B cell (primary cell): ENCODE results near the gene KLHL18. TPM values are rescaled to one million over a fixed set of nuclear protein-coding genes. Genes with fewer than 3 reads are reported as not detected.

Experiments used
- ATAC-seq: fragments of 200-7000 bp; cut with Tn5 transposase; one replicate; pipeline ENCODE4 v1.10.0; 2021; ENCODE audit warnings: low read depth, mild to moderate bottlenecking, moderate number of reproducible peaks, moderate library complexity
- CTCF ChIA-PET: fragments of 350-600 bp; sonication (Branson Sonifier 250); formaldehyde crosslinking; loops from one replicate; lab custom pipeline; 2021; ENCODE audit warnings: antibody characterized with exemption, inconsistent platforms; lab: Charles Lee
- POLR2A ChIA-PET: fragments of 350-600 bp; sonication (Branson Sonifier 250); formaldehyde crosslinking; loops from one replicate; lab custom pipeline; 2021; ENCODE audit warnings: antibody characterized with exemption; lab: Charles Lee
- DNase-seq: peaks from one replicate; pipeline ENCODE4 v3.0.0; 2013
- H2AFZ ChIP-seq: 2 replicates; pipeline ENCODE4 v1.6.1; 2012; ENCODE audit warnings: mild to moderate bottlenecking, low read depth, low read length; ENCODE audit not compliant: insufficient read depth, poor library complexity, severe bottlenecking
- H3K27ac ChIP-seq, 2 donors: 1 replicate in 1 of 2; 2 replicates in 1 of 2; pipeline ENCODE4 v1.5.1; 2012 to 2013; ENCODE audit warnings: low read length in 2 of 2, mild to moderate bottlenecking in 2 of 2, moderate library complexity in 1 of 2
- H3K27me3 ChIP-seq, 4 experiments: fragments of 200-600 bp in 1 of 4; sonication (generic) in 1 of 4; replicated peaks in 1 of 4; 1 replicate in 2 of 4; 2 replicates in 2 of 4; pipeline versions ENCODE4 v1.6.1 to v1.7.0; 2013 to 2016; ENCODE audit warnings: low read length in 3 of 4, mild to moderate bottlenecking in 2 of 4, mixed read lengths in 1 of 4, moderate library complexity in 1 of 4; ENCODE audit not compliant: insufficient read depth in 4 of 4, control insufficient read depth in 3 of 4; ENCODE audit errors: control extremely low read depth in 1 of 4
- H3K36me3 ChIP-seq, 2 experiments: replicated peaks in 1 of 2; 1 replicate in 1 of 2; 2 replicates in 1 of 2; pipeline versions ENCODE4 v1.6.1 to v1.7.1; 2013; ENCODE audit warnings: low read length in 1 of 2; ENCODE audit not compliant: insufficient read depth in 2 of 2, control insufficient read depth in 1 of 2; ENCODE audit errors: control extremely low read depth in 1 of 2, extremely low read depth in 1 of 2
- H3K4me1 ChIP-seq, 2 donors: fragments of 200-600 bp in 1 of 2; sonication (generic) in 1 of 2; 1 replicate in 1 of 2; 2 replicates in 1 of 2; pipeline versions ENCODE4 v1.5.1 to v1.6.1; 2013 to 2017; ENCODE audit warnings: low read length in 2 of 2; ENCODE audit not compliant: control insufficient read depth in 2 of 2, insufficient read depth in 2 of 2
- H3K4me2 ChIP-seq: replicated peaks from 2 replicates; pipeline ENCODE3; 2012; ENCODE audit warnings: mild to moderate bottlenecking, low read depth, low read length; ENCODE audit not compliant: poor library complexity, severe bottlenecking
- H3K4me3 ChIP-seq, 5 experiments: fragments of 200-600 bp in 1 of 5; sonication (generic) in 1 of 5; 1 replicate in 3 of 5; 2 replicates in 2 of 5; pipeline versions ENCODE4 v1.5.1 to v1.7.0; 2011 to 2016; ENCODE audit warnings: low read length in 4 of 5, mild to moderate bottlenecking in 4 of 5, low read depth in 2 of 5, control low read depth in 1 of 5, moderate library complexity in 1 of 5; ENCODE audit not compliant: insufficient read depth in 1 of 5; ENCODE audit errors: control extremely low read depth in 1 of 5, extremely low read depth in 1 of 5
- H3K79me2 ChIP-seq: fragments of 200-600 bp; sonication (generic); one replicate; pipeline ENCODE4 v1.6.0; 2016; ENCODE audit warnings: low read length; ENCODE audit not compliant: control insufficient read depth, insufficient read depth
- H3K9ac ChIP-seq: fragments of 200-600 bp; sonication (generic); 2 replicates; pipeline ENCODE4 v1.6.1; 2017; ENCODE audit warnings: mild to moderate bottlenecking, low read length, moderate library complexity
- H3K9me3 ChIP-seq, 3 donors: one replicate each; pipeline versions ENCODE4 v1.6.1 to v1.7.1; 2013; ENCODE audit warnings: low read length in 2 of 3; ENCODE audit not compliant: control insufficient read depth in 2 of 3, insufficient read depth in 1 of 3; ENCODE audit errors: control extremely low read depth in 1 of 3
- H4K20me1 ChIP-seq: 2 replicates; pipeline ENCODE4 v1.6.0; 2012; ENCODE audit warnings: mild to moderate bottlenecking, low read length; ENCODE audit not compliant: insufficient read depth, control insufficient read depth, poor library complexity, severe bottlenecking
- H3K27ac Mint-ChIP-seq: one replicate; pipeline ENCODE4 v1.8.0; 2021; ENCODE audit warnings: mixed read lengths
- H3K27me3 Mint-ChIP-seq: one replicate; pipeline ENCODE4 v1.8.0; 2021; ENCODE audit warnings: mixed read lengths
- H3K4me1 Mint-ChIP-seq: one replicate; pipeline ENCODE4 v1.8.0; 2021; ENCODE audit warnings: mixed read lengths
- H3K4me3 Mint-ChIP-seq: one replicate; pipeline ENCODE4 v1.8.0; 2021; ENCODE audit warnings: mixed read lengths
- H3K9me3 Mint-ChIP-seq: one replicate; pipeline ENCODE4 v1.8.0; 2022; ENCODE audit warnings: mixed read lengths; ENCODE audit not compliant: insufficient read depth
- EZH2 ChIP-seq: IDR thresholded peaks from 2 replicates; pipeline ENCODE4 v1.6.1; 2012; ENCODE audit warnings: borderline replicate concordance, low read depth, mild to moderate bottlenecking, moderate library complexity, low read length; ENCODE audit not compliant: insufficient read depth, poor library complexity, severe bottlenecking
- WGBS: methylation state at CpG from one replicate; pipeline ENCODE4 v1.1.5; 2013; ENCODE audit warnings: missing lambda C conversion rate; ENCODE audit not compliant: insufficient coverage; 5-methylcytosine and 5-hydroxymethylcytosine counted together
- intact Hi-C: fragments of 100-400 bp; cut with micrococcal nuclease; formaldehyde crosslinking; loops from one replicate; pipeline ENCODE4 v1.10.0; 2022
- polyA plus RNA-seq: library from polyadenylated mRNA; depleted of rRNA; stranded (reverse); fragments of >200 nt; gene quantifications from 2 replicates; pipeline ENCODE4 v1.2.3, GENCODE V29; 2012
- total RNA-seq, 2 donors: library from RNA; stranded (reverse); fragments of 120-200 nt in 1 of 2; gene quantifications; 1 replicate in 1 of 2; 2 replicates in 1 of 2; pipeline versions ENCODE4 v1.2.3 to v1.2.4, GENCODE V29; 2013 to 2022
- TF ChIP-seq, protein P1 (sequence below): fragments of 200-600 bp; IDR thresholded peaks from one replicate; pipeline ENCODE4 v1.8.0; 2022; ENCODE audit warnings: antibody characterized with exemption, mild to moderate bottlenecking

KLHL18 gene
- total and polyA plus RNA-seq, 2 donors (not counting 1 experiment from before 2014, with no cell fraction given) = 30.9 to 50.8 TPM

DNA sequence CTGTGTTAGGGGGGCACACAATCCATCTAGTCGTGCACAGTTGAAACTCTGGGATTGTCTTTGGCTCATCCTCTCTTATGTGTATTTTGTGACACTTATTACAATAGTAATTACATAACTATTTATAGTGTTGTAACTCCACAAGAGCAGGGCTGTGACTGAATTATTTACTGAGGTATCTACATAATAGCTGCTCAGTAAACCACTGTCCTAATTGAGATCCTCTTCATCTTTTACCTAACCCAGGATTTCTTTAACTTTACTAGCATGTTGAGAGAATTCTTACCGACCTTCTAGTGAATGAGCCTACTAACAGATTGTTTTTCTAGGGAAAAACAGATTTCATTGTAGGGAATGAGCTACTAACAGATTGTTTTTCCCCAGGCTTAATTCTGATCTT is 11.1 kb downstream of the KLHL18 start:
- DNase-seq = no peak
- Histone ChIP-seq H3K4me2 (no peak overlapping the region), H3K27me3 (no peaks in the 10 kb centered on the region), H4K20me1 (peaks cover 58% of the 10 kb centered on the region), H3K27ac (no peak overlapping the region), H3K9me3 (no peaks in the 10 kb centered on the region), H3K9ac (no peak overlapping the region), H3K4me1 (peaks cover 35 to 51% of the 10 kb centered on the region in 2 donors), H3K79me2 (peaks cover 99% of the 10 kb centered on the region), H2AFZ (no peak overlapping the region), H3K36me3 (peaks cover 3 to 28% of the 10 kb centered on the region in 2 experiments), H3K4me3 (no peak overlapping the region)
- ATAC-seq = no peak
- TF ChIP-seq, protein P1, sequence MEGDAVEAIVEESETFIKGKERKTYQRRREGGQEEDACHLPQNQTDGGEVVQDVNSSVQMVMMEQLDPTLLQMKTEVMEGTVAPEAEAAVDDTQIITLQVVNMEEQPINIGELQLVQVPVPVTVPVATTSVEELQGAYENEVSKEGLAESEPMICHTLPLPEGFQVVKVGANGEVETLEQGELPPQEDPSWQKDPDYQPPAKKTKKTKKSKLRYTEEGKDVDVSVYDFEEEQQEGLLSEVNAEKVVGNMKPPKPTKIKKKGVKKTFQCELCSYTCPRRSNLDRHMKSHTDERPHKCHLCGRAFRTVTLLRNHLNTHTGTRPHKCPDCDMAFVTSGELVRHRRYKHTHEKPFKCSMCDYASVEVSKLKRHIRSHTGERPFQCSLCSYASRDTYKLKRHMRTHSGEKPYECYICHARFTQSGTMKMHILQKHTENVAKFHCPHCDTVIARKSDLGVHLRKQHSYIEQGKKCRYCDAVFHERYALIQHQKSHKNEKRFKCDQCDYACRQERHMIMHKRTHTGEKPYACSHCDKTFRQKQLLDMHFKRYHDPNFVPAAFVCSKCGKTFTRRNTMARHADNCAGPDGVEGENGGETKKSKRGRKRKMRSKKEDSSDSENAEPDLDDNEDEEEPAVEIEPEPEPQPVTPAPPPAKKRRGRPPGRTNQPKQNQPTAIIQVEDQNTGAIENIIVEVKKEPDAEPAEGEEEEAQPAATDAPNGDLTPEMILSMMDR = no peak
- no peak for TF ChIP-seq EZH2
- ChIA-PET POLR2A (no interaction called here), CTCF (interaction anchor here (0.9 to 1.8 kb wide), 5 partner anchors 9 to 17 kb away, joined by 3 to 5 read pairs (median 3); partner anchors contain the start of genes KIF9 and KLHL18)
- H3K4me1 Mint-ChIP-seq = peaks cover 88% of the 10 kb centered on the region
- WGBS = no CpG with 5 or more reads among the region's 2 CpGs
- H3K9me3 Mint-ChIP-seq = no peaks in the 10 kb centered on the region
- no peaks in the 10 kb centered on the region for H3K27me3 Mint-ChIP-seq
- peak overlapping the region; percentile 2 for H3K4me3 Mint-ChIP-seq
- intact Hi-C loops = no loop called here
- peak overlapping the region; percentile 57 for H3K27ac Mint-ChIP-seq

DNA sequence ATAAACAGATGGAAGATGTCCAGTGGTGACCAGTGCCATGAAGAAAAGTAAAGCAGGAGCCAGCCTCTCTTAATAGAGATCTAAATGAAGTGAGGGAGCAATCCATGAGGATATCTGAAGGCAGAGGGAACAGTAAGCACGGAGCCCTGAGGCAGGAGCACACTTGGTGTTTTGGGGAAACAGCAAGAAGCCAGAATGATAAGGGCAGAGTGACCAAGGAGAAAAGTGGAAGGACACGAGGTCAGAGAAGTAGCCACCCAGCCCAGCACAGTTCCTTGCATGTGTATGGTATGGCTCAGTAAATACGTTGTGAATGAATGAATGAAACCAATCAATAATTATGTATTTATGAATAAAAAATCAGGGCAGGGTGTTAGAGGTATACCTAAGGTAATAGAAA is 11.6 kb downstream of the KLHL18 start:
- H3K9ac ChIP-seq = no peak overlapping the region
- peaks cover 57% of the 10 kb centered on the region for H4K20me1 ChIP-seq
- H3K4me3 ChIP-seq = no peak overlapping the region
- intact Hi-C loops = no loop called here
- H3K4me3 Mint-ChIP-seq = no peak overlapping the region
- DNase-seq (no peak), ATAC-seq (no peak)
- H3K27me3 ChIP-seq = no peaks in the 10 kb centered on the region
- CTCF ChIA-PET = interaction anchor here (0.6 to 1.8 kb wide), 3 partner anchors 10 to 76 kb away, joined by 3 to 5 read pairs (median 4); no protein-coding TSS in a partner anchor
- H3K27me3 Mint-ChIP-seq = no peaks in the 10 kb centered on the region
- H3K79me2 ChIP-seq = peaks cover 99% of the 10 kb centered on the region
- H2AFZ ChIP-seq = no peak overlapping the region
- H3K4me2 ChIP-seq = no peak overlapping the region
- H3K36me3 ChIP-seq = peaks cover 2 to 23% of the 10 kb centered on the region in 2 experiments
- H3K27ac ChIP-seq = no peak overlapping the region
- POLR2A ChIA-PET = interaction anchor here (1.2 kb wide), 1 partner anchor 11 kb away, joined by 3 read pairs; the partner anchor contains the start of genes KIF9 and KLHL18
- peak overlapping the region; percentile 39 for H3K27ac Mint-ChIP-seq
- WGBS = 100% methylated on average over 2 of the region's 3 CpGs
- peaks cover 86% of the 10 kb centered on the region for H3K4me1 Mint-ChIP-seq
- TF ChIP-seq, protein P1 = no peak
- H3K9me3 ChIP-seq = no peaks in the 10 kb centered on the region
- H3K4me1 ChIP-seq = peaks cover 35 to 48% of the 10 kb centered on the region in 2 donors
- no peaks in the 10 kb centered on the region for H3K9me3 Mint-ChIP-seq
